GM21515 (cell line): ENCODE results near the gene PADI2.

Experiments
- ATAC-seq: cut with Tn5 transposase; IDR thresholded peaks from one replicate; pipeline ENCODE4 v1.9.1; 2021; ENCODE audit not compliant: unreplicated experiment

PADI2 gene

DNA sequence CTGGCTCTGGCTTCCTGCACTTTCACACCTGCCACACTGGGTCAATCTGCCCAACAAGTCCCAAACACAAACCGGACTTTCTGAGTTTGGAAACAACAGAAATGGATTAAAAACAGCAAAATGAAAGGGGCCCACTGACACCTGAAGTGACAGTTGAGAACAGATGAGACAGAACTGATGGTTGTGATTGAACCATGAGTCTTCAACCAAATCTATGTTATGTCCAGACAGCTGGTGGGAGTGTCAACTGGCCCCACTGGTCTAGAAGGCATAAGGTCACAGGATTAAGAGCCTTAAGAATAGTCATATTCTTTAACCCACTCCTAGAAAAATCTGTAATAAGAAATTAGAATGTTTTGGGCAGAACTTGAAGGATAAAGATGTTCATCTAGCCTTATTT, 94.5 kb downstream of the PADI2 start:
- no peak for ATAC-seq

DNA sequence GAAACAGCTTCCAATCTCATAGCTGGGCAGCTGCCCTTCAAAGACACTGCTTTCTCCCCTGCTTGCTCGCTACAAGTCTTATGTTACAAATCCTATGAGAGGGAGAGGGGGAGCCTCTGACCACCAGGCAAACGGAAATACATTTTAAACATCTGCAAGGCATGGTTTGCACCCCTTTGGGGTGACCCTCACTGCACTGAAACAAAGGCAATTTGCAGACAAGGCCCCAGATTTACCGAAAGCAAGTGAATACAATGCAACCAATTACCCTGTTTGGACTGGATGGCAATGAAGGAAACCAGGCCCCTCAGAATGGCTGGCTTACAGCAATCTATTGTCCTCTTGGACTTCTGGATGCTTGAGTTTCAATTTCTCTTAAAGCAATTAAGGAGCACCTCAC, 95.7 kb downstream of the PADI2 start:
- ATAC-seq = no peak

GRCh38 chr1:17023102-17023501, 96.1 kb downstream of the PADI2 start:
- ATAC-seq = no peak

DNA sequence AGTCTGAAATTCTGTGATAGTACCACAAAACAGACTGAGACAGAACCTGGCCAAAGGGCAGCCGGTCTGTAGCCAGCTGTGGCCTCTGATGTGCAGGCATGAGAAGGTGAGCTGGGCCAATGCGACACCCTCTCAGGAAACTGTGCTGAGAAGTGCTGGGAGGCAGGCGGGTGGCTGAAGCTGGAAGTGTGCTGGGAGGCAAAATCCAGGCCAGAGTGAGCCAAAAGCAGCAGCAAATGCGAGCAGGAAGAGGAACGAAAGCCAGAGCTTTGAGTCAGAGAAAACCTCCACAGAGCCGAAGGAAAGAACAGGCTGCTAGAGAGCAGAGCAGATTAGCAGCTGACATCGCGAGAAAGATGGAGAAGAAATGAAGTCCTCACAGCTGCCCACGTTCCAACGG, 97.4 kb downstream of the PADI2 start:
- ATAC-seq = no peak

GRCh38 chr1:17020502-17020901, 98.7 kb downstream of the PADI2 start:
- no peak for ATAC-seq

GRCh38 chr1:17018849-17019248, 100.4 kb downstream of the PADI2 start:
- no peak for ATAC-seq

- no peak for ATAC-seq
Observed at GRCh38 chr1:17017435-17017834, 101.8 kb downstream of the PADI2 start.
